ENCODE results near the gene STUB1. TPM values are rescaled to one million over a fixed set of nuclear protein-coding genes. Genes with fewer than 3 reads are reported as not detected.
"Not testable (repeated sequence)": the region's sequence is repeated elsewhere in the genome, so short reads cannot be mapped to it uniquely, and the experiment has no call there.

The STUB1 gene
- total RNA-seq, 1 donor from 2014 or later, result 118 TPM

DNA sequence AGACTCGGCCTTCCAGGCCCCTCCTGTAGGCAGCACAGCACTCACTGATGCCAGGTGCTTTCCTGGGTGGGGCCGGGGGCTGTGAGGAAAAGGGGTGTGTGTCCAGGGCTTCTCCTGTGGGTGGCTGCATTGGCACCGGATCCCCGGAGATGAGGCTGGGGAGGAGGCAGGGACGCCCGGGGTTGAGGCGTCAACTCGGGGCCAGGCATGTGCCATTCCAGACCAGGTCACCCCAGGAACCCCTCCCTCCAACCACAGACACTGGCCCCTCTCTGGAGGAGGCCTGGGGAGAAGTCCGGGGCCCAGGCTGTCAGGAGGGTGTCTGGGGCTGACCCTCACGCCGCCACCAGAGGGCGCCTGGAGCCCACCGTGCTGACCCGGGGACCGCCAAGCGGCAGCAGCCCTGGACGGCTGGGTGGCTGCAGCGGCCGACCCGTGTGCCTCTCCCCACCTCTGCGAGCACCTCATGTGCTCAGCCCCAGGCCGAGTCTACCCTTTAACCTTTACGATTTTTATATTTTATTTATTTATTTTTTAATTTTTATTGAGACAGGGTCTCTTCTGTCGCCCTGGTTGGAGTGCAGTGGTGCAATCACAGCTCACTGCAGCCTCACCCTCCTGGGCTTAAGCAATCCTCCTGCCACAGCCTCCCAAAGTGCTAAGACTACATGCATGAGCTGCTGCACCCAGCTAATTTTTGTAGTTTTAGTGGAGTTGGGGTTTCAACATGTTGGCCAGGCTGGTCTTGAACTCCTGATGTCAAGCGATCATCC lies 31.5 kb downstream of the STUB1 start:
- DNase-seq (ENCODE audit: low spot score), result no peak

GRCh38 chr16:712740-713250 lies 32.6 kb downstream of the STUB1 start:
- not testable (repeated sequence) for DNase-seq (ENCODE audit: low spot score)

- DNase-seq (ENCODE audit: low spot score), result no peak
Measured at GRCh38 chr16:714079-714478, 33.9 kb downstream of the STUB1 start.

DNA sequence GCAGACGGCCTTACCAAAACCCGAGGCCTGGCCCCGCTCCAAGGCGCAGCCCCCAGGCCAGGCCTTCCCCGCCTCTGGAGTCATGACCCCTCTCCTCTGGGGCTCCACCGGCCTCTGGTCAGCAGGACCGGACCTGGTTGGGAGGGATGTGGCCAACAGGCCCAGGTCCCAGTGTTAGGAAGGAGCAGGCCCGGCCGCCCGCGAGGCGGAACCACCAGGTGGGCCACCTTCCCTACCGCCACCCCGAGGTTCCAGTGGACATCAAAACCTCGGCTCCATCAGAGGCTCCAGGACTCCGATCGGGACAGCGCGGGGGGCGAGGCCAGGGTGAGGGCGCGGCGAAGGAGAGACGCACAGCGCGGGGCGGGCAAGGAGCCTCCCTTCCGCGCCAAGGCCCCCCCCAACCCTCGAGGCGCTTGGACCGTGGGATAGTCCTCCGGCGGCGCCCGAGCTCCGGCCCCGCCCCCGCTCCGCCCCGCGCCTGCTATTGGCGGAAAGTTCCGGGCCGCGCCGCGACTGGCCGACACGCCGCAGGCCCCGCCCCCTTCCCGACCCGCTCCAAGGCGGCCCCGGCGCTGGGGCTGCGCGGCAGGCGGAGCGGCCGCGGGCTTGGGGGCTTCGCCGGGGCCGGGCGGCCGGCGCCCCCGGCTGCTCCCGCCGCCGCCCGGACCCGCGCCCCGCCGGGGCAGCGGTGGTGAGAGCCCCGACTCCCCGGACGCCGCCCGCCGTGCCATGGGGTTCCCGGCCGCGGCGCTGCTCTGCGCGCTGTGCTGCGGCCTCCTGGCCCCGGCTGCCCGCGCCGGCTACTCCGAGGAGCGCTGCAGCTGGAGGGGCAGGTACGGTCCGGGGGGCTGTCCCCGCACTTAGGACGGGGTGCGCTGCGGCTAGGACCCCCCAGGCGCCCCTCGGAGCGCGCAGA lies 34.6 kb downstream of the STUB1 start, which contains the start of gene METRN:
METRN (plus strand) TSS at position 561 of the 919 bp plus-strand sequence; CDS start at position 733, 172 bp downstream.
- peak; percentile 90 for DNase-seq (ENCODE audit: low spot score)

DNA sequence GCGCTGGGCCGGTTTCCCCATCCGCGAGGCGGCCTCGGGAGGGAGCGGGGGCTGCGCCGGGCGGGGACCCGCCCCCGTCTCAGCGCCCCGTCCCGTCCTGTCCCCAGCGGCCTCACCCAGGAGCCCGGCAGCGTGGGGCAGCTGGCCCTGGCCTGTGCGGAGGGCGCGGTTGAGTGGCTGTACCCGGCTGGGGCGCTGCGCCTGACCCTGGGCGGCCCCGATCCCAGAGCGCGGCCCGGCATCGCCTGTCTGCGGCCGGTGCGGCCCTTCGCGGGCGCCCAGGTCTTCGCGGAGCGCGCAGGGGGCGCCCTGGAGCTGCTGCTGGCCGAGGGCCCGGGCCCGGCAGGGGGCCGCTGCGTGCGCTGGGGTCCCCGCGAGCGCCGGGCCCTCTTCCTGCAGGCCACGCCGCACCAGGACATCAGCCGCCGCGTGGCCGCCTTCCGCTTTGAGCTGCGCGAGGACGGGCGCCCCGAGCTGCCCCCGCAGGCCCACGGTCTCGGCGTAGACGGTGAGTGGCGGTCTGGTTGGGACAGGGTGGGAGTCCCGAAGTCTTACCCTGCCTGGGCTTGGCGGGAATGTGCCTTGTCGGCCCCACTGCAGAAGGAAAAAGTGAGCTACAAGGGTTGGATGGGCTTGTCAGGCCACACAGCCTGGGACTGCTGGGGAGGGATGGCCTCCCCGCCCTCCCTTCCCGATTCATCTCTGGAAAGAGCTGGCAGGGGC lies 35.4 kb downstream of the STUB1 start:
- no peak for DNase-seq (ENCODE audit: low spot score)

DNA sequence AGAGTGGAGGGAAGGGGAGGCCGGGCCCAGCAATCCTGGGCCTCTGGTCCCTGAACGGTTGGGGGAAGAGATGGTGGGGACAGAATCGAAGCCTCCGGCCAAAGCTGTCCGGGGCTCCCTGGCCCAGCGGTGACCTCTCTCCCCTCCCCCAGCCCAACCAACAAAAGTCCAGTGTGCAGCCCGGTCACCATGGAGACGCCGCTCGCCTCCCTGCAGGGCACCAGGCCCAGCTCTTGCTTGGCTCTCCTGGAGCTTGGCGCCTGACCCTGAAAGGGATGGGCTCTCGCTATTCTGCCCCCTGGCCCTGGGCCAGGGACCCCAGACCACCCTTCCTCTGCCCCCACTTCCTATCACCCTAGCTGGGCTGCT lies 36.0 kb downstream of the STUB1 start:
- DNase-seq (ENCODE audit: low spot score), result no peak

- no peak for DNase-seq (ENCODE audit: low spot score)
Measured at GRCh38 chr16:716768-717325, 36.6 kb downstream of the STUB1 start.

DNA sequence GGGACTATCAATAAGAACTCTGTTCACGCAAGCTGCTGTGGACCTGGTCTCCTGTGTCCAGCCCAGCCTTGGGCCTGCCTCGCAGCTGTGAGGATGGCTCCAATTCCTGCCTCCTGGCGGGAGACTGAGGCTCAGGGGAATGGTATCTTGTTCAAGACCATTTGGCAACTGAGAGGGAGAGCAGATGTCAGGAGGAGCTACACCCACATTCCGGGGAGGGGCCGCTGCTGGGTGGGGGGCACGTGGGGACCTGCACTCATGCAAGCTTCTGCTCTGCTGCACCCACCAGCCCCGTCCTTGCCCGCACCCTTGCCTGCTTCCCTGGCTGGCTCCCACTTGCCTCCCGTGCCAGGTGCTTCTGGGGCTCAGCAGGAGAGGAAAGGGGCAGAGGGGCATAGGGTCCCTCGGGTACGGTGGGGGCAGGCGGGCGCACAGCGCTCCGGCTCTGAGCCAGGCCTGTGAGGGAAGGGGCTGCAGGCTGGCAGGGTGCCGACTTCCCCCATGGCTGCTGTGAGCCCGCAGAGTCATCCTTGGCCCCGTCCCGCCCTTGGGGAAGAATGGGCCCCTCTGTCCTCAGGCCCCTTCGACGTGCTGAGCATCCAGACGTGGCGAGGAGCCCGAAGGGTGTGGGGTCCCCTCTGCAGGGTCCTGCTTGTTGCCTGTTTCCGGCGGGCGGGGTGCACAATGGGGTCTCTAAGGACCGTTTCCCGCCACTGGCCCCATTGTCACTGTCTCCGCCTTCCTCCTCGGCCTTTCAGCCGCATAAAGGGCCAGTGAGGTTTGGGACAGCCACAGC lies 37.4 kb downstream of the STUB1 start:
- DNase-seq (ENCODE audit: low spot score), result no peak

DNA sequence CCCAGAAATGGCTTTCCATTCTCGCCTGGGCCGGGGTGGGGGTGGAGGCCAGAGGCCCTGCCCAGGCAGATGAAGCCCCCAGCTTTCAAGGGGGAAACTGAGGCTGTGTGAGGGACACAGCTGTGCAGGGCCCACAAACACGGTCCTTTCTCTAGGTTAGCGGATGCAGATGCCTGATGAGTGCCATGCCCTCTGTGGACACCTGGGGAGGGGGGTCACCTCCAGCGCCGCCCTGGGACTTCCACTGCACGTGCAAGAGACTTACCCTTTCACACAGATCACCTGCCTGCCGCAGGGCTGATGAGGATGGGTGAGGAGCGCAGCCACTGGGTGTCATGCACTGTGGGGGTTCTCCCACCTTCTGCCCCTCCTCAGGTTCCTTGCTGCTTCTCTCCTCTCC lies 38.2 kb downstream of the STUB1 start:
- no peak for DNase-seq (ENCODE audit: low spot score)

DNA sequence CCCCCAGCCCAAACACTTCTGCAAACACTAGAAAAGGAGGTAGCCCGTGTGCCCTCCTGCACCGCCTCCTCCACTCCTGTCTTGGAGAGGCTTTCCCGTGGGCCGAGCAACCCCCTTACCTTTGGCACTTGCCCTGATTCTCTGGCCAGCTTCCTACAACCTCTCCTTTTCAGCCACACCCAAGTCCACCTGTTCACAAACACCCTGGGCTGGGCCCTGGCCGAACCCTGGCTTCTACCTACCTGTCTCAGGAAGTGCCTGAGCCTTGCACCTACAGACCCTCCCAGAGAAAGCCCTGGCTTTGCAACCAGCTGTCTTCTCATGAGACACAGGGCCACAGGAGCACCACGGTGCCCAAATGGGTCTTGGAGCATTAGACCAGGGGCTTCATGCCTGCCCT lies 38.7 kb downstream of the STUB1 start:
- no peak for DNase-seq (ENCODE audit: low spot score)

DNA sequence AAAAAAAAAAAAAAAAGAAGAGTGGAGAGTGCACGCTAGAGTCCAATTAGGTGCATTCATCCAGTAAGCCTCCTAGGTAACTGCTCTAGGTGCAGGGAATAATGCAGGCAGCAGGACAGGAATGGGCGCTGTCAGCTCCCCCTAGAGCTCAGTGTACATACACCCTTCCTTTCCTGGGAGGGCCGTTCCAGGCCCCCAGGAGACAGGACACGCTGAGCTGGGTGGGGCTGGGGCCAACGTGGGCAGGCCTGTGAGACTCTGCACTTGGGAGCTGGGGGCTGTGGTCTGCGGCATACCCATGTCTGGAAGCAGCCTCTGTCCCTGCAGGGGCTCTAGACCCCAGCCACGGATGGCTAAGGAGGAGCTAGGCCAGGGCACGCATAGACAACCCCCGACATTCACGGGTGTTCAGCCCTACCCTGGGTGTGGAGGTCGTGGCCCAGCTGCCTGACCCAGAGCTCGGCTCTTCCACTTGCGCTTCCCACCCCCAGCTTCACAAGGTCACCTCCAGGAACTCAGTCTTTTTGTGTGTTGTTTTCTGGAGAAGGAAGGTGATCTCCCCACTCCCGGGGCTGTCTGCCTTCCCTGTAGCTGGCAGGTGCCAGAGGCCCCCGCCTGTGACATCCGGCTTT lies 39.7 kb downstream of the STUB1 start:
- DNase-seq (ENCODE audit: low spot score), result no peak

- no peak for DNase-seq (ENCODE audit: low spot score)
Measured at GRCh38 chr16:720447-720989, 40.3 kb downstream of the STUB1 start.

- DNase-seq (ENCODE audit: low spot score), result peak; percentile 70
Measured at GRCh38 chr16:720990-721764, 41.0 kb downstream of the STUB1 start, which contains the start of gene ANTKMT. TSS of gene ANTKMT (plus strand) at chr16:721146. CDS start at chr16:721275, 129 bp downstream.

DNA sequence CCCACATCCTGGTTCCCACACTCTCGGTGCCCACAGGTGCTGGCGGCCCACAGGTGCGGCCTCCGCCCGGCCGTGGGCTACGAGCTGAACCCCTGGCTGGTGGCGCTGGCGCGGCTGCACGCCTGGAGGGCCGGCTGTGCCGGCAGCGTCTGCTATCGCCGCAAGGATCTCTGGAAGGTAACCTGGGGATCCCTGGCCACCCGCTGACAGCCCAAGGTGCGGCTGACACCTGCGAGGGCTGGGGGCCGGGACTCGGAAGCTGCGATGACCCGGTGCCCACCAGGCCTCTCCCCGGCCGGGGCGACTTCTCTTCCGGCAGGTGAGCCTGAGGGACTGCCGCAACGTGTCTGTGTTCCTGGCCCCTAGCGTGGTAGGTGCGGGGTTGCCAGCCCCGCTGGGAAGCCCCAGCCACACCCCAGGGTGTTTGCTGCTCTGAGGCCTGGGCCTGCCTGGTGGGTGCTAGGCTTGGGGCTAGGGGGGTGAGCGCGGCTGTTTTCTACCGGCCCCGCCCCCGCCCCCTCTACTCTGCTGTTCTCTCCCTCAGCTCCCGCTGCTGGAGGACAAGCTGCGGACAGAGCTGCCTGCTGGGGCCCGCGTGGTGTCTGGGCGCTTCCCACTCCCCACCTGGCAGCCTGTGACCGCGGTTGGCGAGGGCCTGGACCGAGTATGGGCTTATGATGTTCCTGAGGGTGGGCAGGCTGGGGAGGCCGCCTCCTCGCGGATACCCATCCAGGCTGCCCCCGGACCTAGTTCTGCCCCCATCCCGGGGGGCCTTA lies 41.7 kb downstream of the STUB1 start:
- no peak for DNase-seq (ENCODE audit: low spot score)

DNA sequence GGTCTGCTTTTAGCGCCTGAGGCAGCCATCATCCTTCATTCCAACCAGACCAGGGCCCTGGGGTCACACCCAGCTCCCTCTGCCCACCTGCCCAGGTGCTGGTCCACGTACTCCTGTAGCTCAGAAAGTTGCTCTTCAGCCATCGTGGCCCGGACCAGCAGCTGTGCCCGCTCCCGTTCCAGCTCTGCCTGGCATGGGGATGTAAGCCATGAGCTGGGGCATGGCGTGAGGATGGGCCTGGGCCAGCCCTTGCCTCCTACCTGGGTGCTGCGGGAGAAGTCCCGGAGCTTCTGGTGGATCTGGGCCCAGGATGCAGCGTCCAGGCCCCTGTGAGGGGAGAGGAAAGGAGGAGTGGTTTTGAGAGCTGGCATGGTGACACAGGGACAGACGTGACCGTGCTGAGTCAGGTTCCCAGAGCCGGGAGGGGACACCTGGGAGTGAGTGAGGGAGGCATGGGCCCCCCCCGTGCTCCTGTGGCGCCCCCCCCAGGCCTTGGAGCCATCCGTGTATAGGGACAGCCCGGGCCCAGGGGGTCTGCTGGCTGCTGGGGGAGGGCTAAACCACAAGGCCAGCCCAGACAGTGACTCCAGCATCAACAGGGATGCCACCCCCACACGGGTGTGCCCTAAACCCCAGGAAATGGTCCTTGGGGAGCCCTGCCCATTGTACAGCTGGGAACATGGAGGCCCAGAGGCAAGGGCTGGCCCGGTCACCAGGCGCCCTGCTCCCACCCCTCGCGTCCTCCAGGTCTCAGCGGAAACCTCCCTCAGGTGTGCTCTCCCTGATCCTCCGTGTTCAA lies 42.8 kb downstream of the STUB1 start:
- DNase-seq (ENCODE audit: low spot score), result no peak

GRCh38 chr16:723695-724094 lies 43.5 kb downstream of the STUB1 start:
- no peak for DNase-seq (ENCODE audit: low spot score)

All from ureter (tissue), 1 donor.